GM21786 (cell line): Measurements from ENCODE around the gene ULK3.

ENCODE experiments used
- ATAC-seq: cut with Tn5 transposase; IDR thresholded peaks from one replicate; pipeline ENCODE4 v1.9.1; 2021; ENCODE audit not compliant: unreplicated experiment

ULK3 gene

GRCh38 chr15:74823324-74823723, 19.6 kb downstream of the ULK3 start:
- ATAC-seq = no peak

GRCh38 chr15:74822233-74822632, 20.7 kb downstream of the ULK3 start:
- ATAC-seq = no peak

GRCh38 chr15:74821790-74822158, 21.2 kb downstream of the ULK3 start:
- no peak for ATAC-seq

- ATAC-seq = peak; percentile 74
Measured at GRCh38 chr15:74821091-74821789, 21.7 kb downstream of the ULK3 start.

GRCh38 chr15:74820056-74820455, 22.9 kb downstream of the ULK3 start:
- ATAC-seq = no peak

- no peak for ATAC-seq
Measured at GRCh38 chr15:74817370-74817737, 25.6 kb downstream of the ULK3 start.

GRCh38 chr15:74816624-74817369, 26.2 kb downstream of the ULK3 start:
- no peak for ATAC-seq

- no peak for ATAC-seq
Measured at GRCh38 chr15:74815961-74816360, 27.0 kb downstream of the ULK3 start.

- no peak for ATAC-seq
Measured at GRCh38 chr15:74815121-74815934, 27.6 kb downstream of the ULK3 start.

GRCh38 chr15:74812533-74812932, 30.4 kb downstream of the ULK3 start, which contains the start of gene LMAN1L:
Gene LMAN1L (plus strand): TSS chr15:74812835. CDS start chr15:74812855, 20 bp downstream.
- ATAC-seq = no peak

GRCh38 chr15:74809956-74810355, 33.0 kb downstream of the ULK3 start:
- no peak for ATAC-seq

GRCh38 chr15:74809242-74809641, 33.7 kb downstream of the ULK3 start:
- no peak for ATAC-seq

- ATAC-seq = no peak
Measured at GRCh38 chr15:74808840-74809229, 34.1 kb downstream of the ULK3 start.

- ATAC-seq = no peak
Measured at GRCh38 chr15:74808078-74808839, 34.7 kb downstream of the ULK3 start.

- ATAC-seq = no peak
Measured at GRCh38 chr15:74807282-74807681, 35.7 kb downstream of the ULK3 start.

- no peak for ATAC-seq
Measured at GRCh38 chr15:74804935-74805334, 38.0 kb downstream of the ULK3 start.

GRCh38 chr15:74802862-74803447, 40.0 kb downstream of the ULK3 start:
- no peak for ATAC-seq

- ATAC-seq = no peak
Measured at GRCh38 chr15:74802290-74802689, 40.7 kb downstream of the ULK3 start.

GRCh38 chr15:74801311-74801997, 41.5 kb downstream of the ULK3 start:
- ATAC-seq = no peak

- ATAC-seq = no peak
Measured at GRCh38 chr15:74800559-74801094, 42.3 kb downstream of the ULK3 start.
